ENCODE results near the gene MYL6. TPM values are rescaled to one million over a fixed set of nuclear protein-coding genes. Genes with fewer than 3 reads are reported as not detected.

The MYL6 gene
- total and polyA plus RNA-seq, 2 donors (not counting 3 experiments of a cell fraction or from before 2014, with no cell fraction given): 2,543 to 8,470 TPM

DNA sequence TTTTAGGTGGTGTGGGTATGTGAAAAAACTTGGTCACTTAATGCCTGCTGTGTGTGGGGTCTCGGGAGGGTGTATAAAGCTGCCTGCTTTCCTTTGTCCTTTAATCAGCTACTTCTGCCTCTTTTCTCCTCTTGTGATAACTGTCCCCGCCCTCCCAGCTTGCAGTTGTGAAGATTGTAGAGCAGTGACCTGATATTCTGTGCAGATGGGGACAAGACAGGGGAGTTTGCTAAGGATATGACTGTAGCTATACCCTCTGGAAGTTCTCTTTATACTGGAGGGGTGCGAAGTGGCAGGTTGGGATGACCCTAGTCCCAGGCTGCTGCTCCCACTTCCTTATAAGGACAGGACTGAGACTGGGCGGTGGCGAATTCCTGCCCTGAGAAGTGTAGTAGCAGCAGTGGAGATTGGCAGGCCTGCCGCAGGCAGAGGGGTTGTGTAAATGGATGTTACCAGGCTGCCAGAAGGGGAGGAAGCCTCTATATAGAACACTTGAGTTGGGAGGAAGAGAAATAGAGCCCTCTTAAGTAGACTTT, 835 bp downstream of the MYL6 start:
- Histone ChIP-seq H3K27ac (ENCODE audit: insufficient read depth, low read depth, low read length) (peak overlapping the region; percentile 87), H3K9me3 (replicated peaks; ENCODE audit: control insufficient read depth, insufficient read depth, low read length) (no peaks in the 10 kb centered on the region), H4K20me1 (replicated peaks; ENCODE audit: control insufficient read depth, extremely low read depth, insufficient read depth, low read length) (no peaks in the 10 kb centered on the region), H3K9ac (replicated peaks; ENCODE audit: extremely low read depth, insufficient read depth, low read length) (peak overlapping the region; percentile 96), H3K4me2 (ENCODE audit: insufficient read depth, low read length) (peak overlapping the region; percentile 96), H3K4me1 (ENCODE audit: control insufficient read depth, extremely low read depth, insufficient read depth, low read length) (peaks cover 22% of the 10 kb centered on the region), H3K27me3 (ENCODE audit: control insufficient read depth in 2 of 2, insufficient read depth in 2 of 2, low read length in 2 of 2) (no peaks in the 10 kb centered on the region), H3K79me2 (ENCODE audit: control insufficient read depth, insufficient read depth, low read length) (peaks cover 33% of the 10 kb centered on the region), H2AFZ (ENCODE audit: low read depth, low read length) (no peak overlapping the region), H3K4me3 (replicated peaks in 1 of 3; ENCODE audit: insufficient read depth in 1 of 3, low read depth in 1 of 3, low read length in 3 of 3) (peak overlapping the region; percentile 78 to 98 (median 91)), H3K36me3 (ENCODE audit: control insufficient read depth in 2 of 2, extremely low read depth in 1 of 2, insufficient read depth in 2 of 2, low read length in 2 of 2) (peaks cover 18 to 33% of the 10 kb centered on the region in 2 experiments), H3K9me1 (replicated peaks; ENCODE audit: control insufficient read depth, extremely low read depth, insufficient read depth, low read length) (no peaks in the 10 kb centered on the region)
- CTCF ChIA-PET: interaction anchor here (1.0 to 2.1 kb wide), 3 partner anchors 31 to 39 kb away, joined by 3 to 17 read pairs (median 14); partner anchors contain the start of genes ESYT1 and SMARCC2
- POLR2A ChIA-PET: interaction anchor here (1.3 to 2.2 kb wide), 5 partner anchors 10 to 41 kb away, joined by 3 to 38 read pairs (median 8); partner anchors contain the start of genes ESYT1 and ZC3H10
- BruUV-seq (replicated peaks): TSS peak; percentile 66
- DNase-seq (ENCODE audit: low read depth, low spot score) (peak; percentile 57), FAIRE-seq (no peak)
- dilution Hi-C loops (cut with MboI; ENCODE audit: extremely low pct_ligation_motif_present, low sequenced_read_pairs) (no loop called here), intact Hi-C loops (cut with micrococcal nuclease) (no loop called here)
- TF ChIP-seq POLR2AphosphoS5 (IDR thresholded peaks at IDR 0.05; ENCODE audit: insufficient read depth, low read depth, low read length) (peak; percentile 28), GATA2 (IDR thresholded peaks at IDR 0.05; ENCODE audit: insufficient read depth, insufficient read length, low read depth, low read length) (no peak), EZH2 (IDR thresholded peaks at IDR 0.05; ENCODE audit: borderline replicate concordance, low read depth, low read length, severe bottlenecking) (no peak), POLR2A (IDR thresholded peaks at IDR 0.05; ENCODE audit: low read depth, low read length) (no peak)
- TF ChIP-seq, protein P1, sequence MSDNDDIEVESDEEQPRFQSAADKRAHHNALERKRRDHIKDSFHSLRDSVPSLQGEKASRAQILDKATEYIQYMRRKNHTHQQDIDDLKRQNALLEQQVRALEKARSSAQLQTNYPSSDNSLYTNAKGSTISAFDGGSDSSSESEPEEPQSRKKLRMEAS (IDR thresholded peaks at IDR 0.05; ENCODE audit: insufficient read depth, insufficient read length): no peak
